Measurements from ENCODE around the gene OCRL.
"Not testable (repeated sequence)": the region's sequence is repeated elsewhere in the genome, so short reads cannot be mapped to it uniquely, and the experiment has no call there.

OCRL gene

GRCh38 chrX:129534816-129535578, 5.1 kb upstream of the OCRL start:
- FAIRE-seq (no peak), DNase-seq (ENCODE audit: low spot score) (no peak)

DNA sequence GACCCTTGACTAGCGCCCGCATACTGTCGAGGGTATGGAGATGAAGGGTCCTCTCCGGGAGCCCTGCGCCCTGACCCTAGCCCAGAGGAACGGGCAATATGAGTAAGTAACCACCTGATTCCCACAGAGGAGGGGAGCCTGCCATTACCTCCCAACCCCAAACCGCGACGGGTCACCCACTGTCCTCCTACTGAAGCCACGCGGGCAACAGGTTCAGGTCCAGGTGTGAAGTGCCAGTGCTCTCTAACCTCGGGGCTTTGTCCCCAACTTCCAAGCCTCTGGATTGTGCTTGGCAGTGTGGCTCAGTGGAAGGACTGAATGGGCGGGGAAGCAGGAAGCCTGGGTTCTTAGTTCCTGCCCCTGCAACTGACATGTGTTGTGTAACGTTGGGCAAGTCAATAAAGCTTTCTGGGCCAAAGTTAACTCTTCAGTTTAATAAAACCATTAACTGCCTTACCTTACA, 694 bp downstream of the OCRL start:
- DNase-seq (ENCODE audit: low spot score) (no peak), FAIRE-seq (no peak)

DNA sequence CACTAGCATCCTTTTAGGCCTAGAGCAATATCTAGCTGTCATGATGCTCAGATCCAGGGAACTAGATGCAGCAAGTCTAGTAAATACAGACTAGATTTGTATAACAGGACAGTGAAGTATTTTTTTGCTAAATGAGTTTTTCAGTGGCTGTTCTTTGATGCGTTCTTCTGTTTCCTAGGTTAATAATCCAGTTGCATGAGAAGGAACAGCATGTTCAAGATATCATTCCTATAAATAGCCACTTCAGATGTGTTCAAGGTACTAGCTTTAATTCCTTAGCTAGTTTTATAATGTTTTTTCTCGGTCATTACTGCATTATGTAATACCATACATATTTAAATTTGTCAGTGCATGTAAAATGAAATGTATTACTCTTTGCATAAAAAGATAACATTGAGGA, 4.7 kb downstream of the OCRL start:
- no peak for FAIRE-seq
- no peak for DNase-seq (ENCODE audit: low spot score)

DNA sequence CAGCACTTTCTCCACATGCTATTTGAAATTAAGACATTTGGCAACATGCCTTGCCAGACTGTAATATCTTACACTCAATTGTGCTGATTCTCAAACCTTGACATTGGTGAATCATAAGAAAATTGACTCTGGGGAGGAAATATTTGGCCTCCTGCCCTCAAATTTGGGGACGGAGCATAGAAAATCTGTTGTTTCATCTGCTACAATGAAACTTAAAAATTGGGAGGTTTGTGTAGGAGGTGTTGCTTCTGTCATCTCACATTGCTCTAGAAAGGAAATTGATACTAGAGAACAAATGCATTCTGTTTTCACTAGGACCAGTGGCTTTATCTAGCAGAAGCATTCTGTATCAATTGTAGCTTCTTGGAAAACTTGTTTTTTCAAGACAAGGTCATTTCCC, 5.3 kb downstream of the OCRL start:
- no peak for DNase-seq (ENCODE audit: low spot score)
- no peak for FAIRE-seq

DNA sequence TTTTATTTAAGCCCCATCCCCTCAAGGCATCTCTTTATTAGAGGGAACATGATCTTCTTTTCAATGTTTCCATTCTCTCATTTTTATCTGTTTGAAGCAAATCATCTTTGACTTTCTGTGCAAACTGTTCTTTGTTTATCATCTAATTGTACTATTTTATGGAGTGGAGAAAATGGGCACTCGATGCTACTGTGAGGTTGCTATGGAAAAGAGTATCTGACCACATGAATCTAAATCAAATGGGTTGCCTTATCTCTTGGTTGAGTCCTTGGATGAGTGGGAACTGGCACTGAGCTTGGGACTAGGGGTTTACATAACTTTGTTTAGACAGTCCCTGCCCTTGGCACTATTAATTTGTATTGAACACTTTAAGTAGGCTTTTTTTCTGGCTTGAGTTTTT, 9.1 kb downstream of the OCRL start:
- FAIRE-seq (no peak), DNase-seq (ENCODE audit: low spot score) (no peak)

GRCh38 chrX:129553619-129554288, 13.7 kb downstream of the OCRL start:
- FAIRE-seq: no peak
- no peak for DNase-seq (ENCODE audit: low spot score)

DNA sequence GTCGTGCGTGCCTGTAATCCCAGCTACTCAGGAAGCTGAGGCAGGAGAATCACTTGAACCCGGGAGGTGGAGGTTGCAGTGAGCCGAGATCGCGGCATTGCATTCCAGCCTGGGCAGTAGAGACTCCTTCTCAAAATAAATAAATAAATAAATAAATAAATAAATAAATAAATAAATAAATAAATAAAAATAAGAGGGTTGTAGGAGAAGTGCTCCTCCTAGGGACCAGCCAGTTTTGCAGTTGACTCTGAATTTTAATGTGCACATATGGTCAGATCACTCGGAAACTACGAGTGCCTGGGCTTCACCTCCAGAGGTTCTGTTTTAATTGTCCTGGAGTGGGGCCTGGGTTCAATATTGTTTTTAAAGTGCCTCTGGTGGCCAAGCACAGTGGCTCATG, 14.8 kb downstream of the OCRL start:
- not testable (repeated sequence) for DNase-seq (ENCODE audit: low spot score); FAIRE-seq

DNA sequence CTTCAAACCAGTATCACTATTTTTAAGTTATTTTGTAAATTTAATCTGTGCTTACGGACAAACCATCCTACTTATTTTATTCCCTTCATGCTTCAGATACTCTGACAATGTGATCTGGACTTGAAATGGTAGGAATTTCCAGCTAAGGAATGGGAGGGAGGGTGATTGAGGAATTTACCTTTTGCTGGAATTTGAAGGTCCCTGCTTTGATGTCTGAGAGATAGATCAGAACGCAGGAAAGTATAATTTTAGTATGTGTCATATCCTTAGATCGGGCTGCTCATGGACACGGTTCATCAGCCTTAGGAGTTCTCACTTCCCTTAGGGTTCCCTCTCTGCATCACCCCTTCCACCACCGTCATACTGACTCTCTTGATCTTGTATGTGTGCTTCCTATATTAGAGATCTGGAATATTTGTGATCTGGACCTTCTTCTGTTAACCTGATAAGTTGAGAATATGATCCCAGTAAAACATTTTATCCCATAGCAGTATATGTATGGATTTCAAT, 16.8 kb downstream of the OCRL start:
- DNase-seq (ENCODE audit: low spot score) (peak; percentile 5), FAIRE-seq (no peak)

- FAIRE-seq (no peak), DNase-seq (ENCODE audit: low spot score) (no peak)
Observed at GRCh38 chrX:129557844-129558480, 17.9 kb downstream of the OCRL start.

DNA sequence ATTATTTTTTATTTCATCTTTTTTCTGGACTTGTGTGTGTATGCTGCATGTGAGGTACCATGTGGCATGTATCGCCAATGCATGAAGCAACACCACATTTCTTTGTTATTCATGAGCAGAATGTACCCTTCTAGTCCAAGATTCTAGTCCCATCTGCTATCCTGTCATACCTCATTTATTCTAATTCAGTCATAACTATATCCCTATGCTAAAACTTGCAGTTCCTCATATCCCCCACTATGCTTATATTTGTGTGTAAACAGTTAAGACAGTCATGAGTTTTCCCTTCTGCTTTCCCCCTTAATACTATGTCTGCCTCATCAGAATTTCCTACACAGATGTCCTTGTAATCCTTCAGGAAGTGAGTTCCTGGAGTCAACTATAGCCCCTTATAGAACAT, 19.7 kb downstream of the OCRL start:
- DNase-seq (ENCODE audit: low spot score): no peak
- FAIRE-seq: no peak

DNA sequence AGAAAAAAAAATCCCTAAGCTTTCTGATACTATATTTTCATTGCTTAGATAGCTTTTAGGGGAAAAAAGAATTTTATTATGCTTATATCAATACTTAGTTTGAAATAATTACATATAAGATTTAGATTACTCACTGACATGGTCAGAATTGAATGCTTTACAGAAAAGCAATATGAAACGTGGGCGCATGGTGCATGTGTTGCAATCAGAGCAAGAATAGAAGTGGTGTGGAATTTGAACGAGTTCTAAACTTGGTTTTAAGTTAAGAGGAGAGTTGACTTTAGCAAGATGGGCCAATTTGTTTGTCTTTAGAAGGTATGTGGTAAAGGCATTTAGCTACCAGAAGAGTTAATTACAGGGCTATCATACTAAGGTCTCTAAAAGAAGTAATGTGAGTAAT, 21.4 kb downstream of the OCRL start:
- DNase-seq (ENCODE audit: low spot score) (no peak), FAIRE-seq (no peak)

DNA sequence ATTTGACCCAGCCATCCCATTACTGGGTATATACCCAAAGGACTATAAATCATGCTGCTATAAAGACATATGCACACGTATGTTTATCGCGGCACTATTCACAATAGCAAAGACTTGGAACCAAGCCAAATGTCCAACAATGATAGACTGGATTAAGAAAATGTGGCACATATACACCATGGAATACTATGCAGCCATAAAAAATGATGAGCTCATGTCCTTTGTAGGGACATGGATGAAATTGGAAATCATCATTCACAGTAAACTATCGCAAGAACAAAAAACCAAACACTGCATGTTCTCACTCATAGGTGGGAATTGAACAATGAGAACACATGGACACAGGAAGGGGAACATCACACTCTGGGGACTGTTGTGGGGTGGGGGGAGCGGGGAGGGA, 24.3 kb downstream of the OCRL start:
- FAIRE-seq; DNase-seq (ENCODE audit: low spot score): not testable (repeated sequence)

- DNase-seq (ENCODE audit: low spot score): no peak
- no peak for FAIRE-seq
Observed at GRCh38 chrX:129565046-129565650, 25.1 kb downstream of the OCRL start.

DNA sequence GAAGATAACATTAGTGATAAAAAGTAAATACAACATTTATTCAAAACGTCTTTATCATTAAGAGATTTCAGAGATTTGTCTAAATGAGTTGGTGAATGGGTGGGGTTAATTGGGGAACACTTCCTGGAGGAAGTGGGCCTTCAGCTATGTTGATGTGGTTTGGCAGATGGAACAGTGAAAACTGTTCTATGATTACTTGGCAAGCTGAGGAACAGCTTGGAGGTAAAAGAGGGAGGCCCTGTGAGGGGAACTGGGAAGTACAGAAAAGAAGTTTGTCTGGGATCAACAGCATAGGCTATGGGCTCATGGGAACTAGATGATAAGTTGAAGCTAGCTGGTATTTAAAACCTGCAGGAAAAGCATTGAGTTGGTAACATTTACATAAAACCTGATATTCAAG, 26.0 kb downstream of the OCRL start:
- no peak for FAIRE-seq
- DNase-seq (ENCODE audit: low spot score): no peak

- no peak for FAIRE-seq
- DNase-seq (ENCODE audit: low spot score): no peak
Observed at GRCh38 chrX:129568349-129568748, 28.3 kb downstream of the OCRL start.

DNA sequence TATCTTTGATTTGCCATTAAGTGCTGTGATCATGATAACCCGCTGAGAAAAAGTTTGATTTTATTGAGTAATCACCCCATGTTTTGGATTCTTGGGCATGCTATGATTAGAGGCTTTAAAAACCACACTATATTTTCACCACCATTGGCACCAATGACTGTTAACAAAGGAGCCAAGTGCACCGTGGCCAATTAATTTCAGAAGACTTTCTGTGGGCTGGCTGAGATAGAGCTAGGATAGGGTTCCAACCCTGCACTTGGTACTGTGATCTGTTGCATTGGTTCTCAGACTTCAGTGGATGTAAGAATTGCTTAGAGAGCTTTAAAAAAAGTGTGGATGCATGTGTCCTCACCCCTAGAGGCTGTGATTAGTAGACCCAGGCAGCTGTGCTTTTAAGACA, 32.4 kb downstream of the OCRL start:
- FAIRE-seq: no peak
- DNase-seq (ENCODE audit: low spot score): no peak

DNA sequence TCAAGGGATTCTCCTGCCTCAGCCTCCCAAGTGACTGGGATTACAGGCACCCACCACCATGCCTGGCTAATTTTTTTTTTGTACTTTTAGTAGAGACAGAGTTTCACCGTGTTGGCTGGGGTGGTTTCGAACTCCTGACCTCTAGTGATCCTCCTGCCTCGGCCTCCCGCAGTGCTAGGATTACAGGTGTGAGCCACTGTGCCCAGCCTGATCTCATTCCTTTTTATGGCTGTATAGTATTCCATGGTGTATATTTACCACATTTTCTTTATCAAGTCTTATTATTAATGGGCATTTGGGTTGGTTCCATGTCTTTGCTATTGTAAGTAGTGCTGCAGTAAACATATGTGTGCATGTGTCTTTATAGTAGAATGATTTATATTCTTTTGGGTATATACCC, 33.6 kb downstream of the OCRL start:
- not testable (repeated sequence) for DNase-seq (ENCODE audit: low spot score); FAIRE-seq

GRCh38 chrX:129574214-129574613, 34.2 kb downstream of the OCRL start:
- no peak for DNase-seq (ENCODE audit: low spot score)
- FAIRE-seq: no peak

GRCh38 chrX:129576539-129576938, 36.5 kb downstream of the OCRL start:
- no peak for FAIRE-seq
- no peak for DNase-seq (ENCODE audit: low spot score)

DNA sequence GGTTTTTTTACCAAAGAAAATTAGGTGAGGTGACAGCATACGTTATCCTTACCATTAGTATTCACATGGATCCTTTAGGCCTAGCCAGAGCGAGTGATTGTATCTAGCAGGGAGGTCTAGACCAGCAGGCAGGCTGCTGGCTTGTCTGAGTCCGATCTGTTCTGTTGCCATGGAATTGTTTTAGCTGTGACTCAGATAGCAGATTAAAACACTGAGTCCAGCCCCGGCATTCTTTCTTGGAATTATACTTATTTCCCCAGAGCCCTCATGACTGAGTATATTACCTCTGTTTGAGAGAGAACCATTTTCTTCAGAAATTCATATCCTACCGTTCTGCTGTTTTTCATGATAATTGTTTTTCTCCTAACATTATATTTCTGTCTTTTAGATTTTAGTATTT, 37.4 kb downstream of the OCRL start:
- DNase-seq (ENCODE audit: low spot score) (peak; percentile 18), FAIRE-seq (no peak)

DNA sequence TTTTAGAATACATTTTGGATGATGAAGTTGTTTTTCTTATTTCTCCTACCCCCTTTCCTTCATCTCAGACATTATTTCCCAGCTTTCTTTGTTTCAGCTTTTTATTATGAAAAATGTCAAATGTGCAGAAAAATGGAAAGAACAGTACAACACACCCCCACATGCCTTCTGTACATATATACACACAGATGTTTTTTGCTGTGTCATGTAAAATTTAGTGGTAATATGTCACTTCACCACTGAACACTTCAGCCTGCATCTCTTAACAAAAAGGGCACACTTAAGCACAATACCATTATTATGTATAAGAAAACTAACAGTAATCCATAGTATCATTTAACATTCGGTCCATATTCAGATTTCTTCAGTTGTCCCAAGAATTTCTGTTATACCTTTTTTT, 37.8 kb downstream of the OCRL start:
- FAIRE-seq: no peak

DNA sequence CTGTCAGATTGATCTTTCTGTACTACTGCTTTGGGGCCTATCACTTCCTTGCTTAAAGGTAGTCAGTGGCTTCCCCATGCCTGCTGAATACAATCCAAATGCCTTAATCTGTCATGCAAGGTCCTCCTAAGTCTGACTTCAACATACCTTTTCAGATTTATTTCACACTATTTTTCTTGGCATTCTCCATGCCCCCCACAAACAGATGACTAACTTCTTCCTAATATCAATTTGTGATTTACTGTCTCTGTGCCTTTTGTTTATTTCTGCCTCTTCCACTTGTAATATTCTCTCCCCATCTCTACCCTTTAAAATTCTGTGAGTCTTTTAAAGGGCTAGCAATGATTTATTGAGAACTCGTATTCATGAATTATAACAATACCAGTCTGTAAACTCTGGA, 41.8 kb downstream of the OCRL start:
- FAIRE-seq (no peak), DNase-seq (ENCODE audit: low spot score) (no peak)

More for the DNA sequence above, 37.8 kb downstream of the OCRL start:
- DNase-seq (ENCODE audit: low spot score): no peak

Data from RCC 7860 (cell line).